Liver (tissue), 3 donors: ENCODE measurements around the gene CLPX.

Experiments used
- CTCF ChIP-seq: fragments of 150-350 bp; IDR thresholded peaks from 2 replicates; pipeline ENCODE4 v1.5.1; 2017; ENCODE audit warnings: improper control_type of control experiment, low read depth, low read length; ENCODE audit not compliant: missing input control
- JUND ChIP-seq, 2 donors: IDR thresholded peaks; 2 replicates each; pipeline ENCODE4 v1.6.1; 2016; ENCODE audit warnings: antibody characterized with exemption in 2 of 2
- RXRA ChIP-seq, 2 donors: IDR thresholded peaks; 2 replicates each; pipeline ENCODE4 v1.6.1; 2017 to 2018; ENCODE audit warnings: antibody characterized with exemption in 2 of 2, mild to moderate bottlenecking in 1 of 2
- SP1 ChIP-seq: IDR thresholded peaks from 2 replicates; pipeline ENCODE4 v1.6.1; 2018; ENCODE audit warnings: antibody characterized with exemption, mild to moderate bottlenecking
- YY1 ChIP-seq: IDR thresholded peaks from 2 replicates; pipeline ENCODE4 v1.6.1; 2016; ENCODE audit warnings: antibody characterized with exemption, mild to moderate bottlenecking
- ZBTB33 ChIP-seq: IDR thresholded peaks from 2 replicates; pipeline ENCODE4 v1.6.1; 2016; ENCODE audit warnings: antibody characterized with exemption
- donor health status: healthy.
- donor health status: healthy.

GRCh38 chr15:65207280-65207840 is 22.2 kb upstream of the CLPX start:
- TF ChIP-seq CTCF (no peak), YY1 (no peak), JUND (IDR thresholded peaks at IDR 0.05) (no peak), ZBTB33 (no peak), SP1 (no peak), RXRA (IDR thresholded peaks at IDR 0.05) (no peak)
